DMS153 treated with DMSO at 0.1 percent for 48 hours (cell line): Measurements from ENCODE around the gene ADGRL2.

Experiments
- DNase-seq: peaks from one replicate; lab custom pipeline; 2025; ENCODE audit not compliant: unreplicated experiment; lab: John Stamatoyannopoulos, UW

Gene ADGRL2

DNA sequence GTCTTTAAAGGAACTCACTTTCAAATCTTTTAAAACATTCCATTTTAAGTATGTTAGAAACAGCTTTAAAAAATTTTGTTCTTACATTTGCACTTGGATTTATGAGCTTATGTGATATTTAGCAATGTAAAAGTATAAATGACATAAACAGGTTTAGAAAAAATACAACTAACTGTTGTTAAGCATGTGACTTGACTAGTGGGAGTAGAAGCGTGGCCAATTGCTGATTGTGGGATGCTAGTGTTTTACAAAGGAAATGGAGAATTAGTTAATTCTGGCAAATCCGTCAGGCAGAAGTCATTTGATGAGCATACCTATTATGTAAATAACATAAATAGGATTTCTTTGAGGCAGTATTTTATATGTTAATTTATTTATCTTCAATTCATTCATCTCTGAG lies 175.8 kb downstream of the ADGRL2 start:
- no peak for DNase-seq

- DNase-seq = no peak
Measured at GRCh38 chr1:81978945-81979344, 178.2 kb downstream of the ADGRL2 start.

GRCh38 chr1:81982523-81982922 lies 181.8 kb downstream of the ADGRL2 start:
- no peak for DNase-seq

DNA sequence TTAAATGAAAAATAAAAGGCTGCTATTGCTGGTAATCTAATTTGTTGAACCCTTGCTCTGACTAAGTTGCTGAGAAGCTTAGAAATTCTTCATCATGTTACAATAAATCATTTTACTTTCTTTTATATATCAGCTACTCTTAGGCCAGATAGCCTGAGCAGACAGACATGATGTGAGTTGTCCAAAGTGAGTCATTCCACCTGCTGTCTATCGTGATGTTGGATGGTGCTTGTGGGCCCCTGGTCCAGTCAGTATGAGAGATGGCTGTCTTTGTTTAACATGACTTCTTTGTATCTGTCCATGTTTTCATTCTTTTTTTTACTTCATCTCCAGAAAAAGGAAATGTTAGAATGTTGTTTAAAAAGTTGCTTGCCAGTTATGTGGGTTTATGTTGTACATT lies 188.8 kb downstream of the ADGRL2 start:
- no peak for DNase-seq

DNA sequence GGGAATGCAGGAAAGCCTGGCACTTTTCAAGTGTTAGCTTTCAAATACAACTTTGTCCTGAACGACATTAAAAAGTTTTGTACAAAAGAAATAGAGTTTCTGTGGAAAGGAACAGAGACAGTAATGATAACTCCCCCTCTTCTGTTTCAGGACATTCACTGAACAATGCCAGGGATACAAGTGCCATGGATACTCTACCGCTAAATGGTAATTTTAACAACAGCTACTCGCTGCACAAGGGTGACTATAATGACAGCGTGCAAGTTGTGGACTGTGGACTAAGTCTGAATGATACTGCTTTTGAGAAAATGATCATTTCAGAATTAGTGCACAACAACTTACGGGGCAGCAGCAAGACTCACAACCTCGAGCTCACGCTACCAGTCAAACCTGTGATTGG lies 189.5 kb downstream of the ADGRL2 start:
- DNase-seq = no peak

GRCh38 chr1:81998165-81998564 lies 197.4 kb downstream of the ADGRL2 start:
- DNase-seq = no peak

DNA sequence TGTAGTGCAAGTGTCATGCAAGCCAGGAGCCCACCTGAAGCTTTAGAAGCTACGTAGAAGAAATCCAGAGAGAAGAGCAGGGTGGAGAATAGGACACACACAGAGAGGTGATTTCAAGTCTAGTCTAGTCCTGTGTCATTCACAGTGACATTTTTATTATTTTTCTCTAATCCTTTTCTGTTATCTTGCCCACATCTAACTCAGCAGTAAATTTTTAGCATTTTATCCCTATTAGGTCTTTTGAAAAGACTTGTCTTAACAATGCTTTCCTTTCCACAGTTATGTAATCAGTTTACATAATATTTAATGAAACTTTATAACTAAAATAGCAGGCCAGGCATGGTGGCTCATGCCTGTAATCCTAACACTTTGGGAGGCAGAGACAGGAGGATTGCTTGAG lies 198.6 kb downstream of the ADGRL2 start:
- DNase-seq = no peak

- no peak for DNase-seq
Measured at GRCh38 chr1:82000221-82000620, 199.5 kb downstream of the ADGRL2 start.

GRCh38 chr1:82001345-82001744 lies 200.6 kb downstream of the ADGRL2 start:
- DNase-seq = no peak

GRCh38 chr1:82007804-82008203 lies 207.1 kb downstream of the ADGRL2 start:
- no peak for DNase-seq

DNA sequence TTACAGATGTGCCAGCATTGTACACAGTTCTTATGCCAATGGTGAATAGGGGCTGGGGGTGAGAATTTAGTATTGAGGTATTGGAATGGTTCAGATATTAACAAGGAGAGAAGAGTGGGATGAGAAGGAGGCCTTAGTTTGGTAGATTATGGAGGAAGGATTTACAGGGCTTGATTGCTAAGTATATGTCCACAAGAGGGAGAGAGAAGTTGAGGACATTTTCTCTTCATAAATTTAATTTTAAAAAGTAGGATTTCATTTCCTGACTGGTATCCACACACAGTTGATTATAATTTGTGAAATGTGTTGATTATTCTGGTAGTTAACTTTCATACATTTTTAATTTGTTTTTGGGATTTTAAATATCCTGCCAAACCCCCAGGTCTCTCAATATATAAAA lies 213.0 kb downstream of the ADGRL2 start:
- no peak for DNase-seq

GRCh38 chr1:82015444-82015843 lies 214.7 kb downstream of the ADGRL2 start:
- DNase-seq = no peak

DNA sequence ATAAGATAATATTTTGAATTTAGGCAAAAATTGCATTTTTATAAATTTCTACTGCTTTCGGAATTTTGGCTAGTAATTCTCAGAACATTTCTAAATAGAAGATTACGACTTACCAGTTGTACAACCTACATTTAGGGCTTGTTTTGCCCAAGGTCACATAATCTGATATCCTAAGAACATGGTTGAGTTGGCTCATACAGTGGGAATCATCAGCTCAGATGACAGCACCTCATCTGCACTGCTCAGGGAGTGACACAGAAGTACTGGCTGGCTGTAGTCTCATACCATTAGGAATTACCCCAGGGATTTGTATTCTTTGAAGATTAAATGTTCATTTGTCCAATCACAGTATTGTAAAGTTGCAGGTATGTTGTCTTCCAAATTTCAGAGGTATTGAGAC lies 217.6 kb downstream of the ADGRL2 start:
- no peak for DNase-seq

GRCh38 chr1:82019508-82019907 lies 218.8 kb downstream of the ADGRL2 start:
- DNase-seq = no peak

DNA sequence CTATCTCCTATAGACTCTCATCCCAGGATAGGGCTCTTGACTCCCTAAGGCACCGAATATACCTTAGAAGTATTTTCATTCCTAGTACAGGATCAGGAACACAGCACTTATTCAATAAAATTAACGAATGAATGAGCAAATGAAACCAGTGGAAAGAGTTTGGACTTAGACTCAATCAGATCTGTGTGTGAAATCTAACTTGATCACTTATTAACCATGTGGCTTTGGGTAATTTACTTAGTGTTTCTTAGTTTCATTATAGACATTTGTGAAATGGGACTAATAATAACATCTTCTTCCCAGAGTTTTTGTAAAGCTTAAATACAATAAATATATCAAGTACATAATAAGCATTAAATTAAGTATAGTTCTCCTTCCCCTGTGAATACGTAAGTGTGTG lies 230.1 kb downstream of the ADGRL2 start:
- no peak for DNase-seq

GRCh38 chr1:82032068-82032467 lies 231.3 kb downstream of the ADGRL2 start:
- no peak for DNase-seq

DNA sequence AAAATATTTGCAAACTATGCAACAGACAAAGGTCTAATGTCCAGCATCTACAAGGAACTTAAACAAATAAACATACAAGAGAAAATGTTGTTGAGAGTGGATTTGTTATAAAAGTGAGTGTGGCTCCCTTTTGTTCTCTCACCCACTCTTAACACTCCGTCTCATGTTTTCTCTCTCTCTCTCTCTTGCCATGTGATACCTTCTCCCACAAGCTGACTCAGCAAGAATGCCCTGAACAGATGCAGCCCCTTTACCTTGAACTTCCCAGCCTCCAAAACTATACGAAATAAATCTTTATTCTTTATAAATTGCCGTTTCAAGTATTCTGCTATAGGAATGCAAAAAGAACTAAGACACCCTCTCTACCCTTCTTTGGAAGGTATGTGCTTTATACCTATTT lies 234.1 kb downstream of the ADGRL2 start:
- DNase-seq = no peak
